RCC 7860 (cell line): ENCODE measurements around the gene CAMSAP1.

Source experiments
- DNase-seq: peaks from one replicate; pipeline ENCODE4 v3.0.0-alpha.2; 2015; ENCODE audit warnings: low spot score
- FAIRE-seq: peaks from 2 replicates; lab custom pipeline; 2012; peaks lifted over from hg19 to GRCh38; lab: Jason Lieb, UNC

Gene CAMSAP1

GRCh38 chr9:135817951-135818717, 89.2 kb downstream of the CAMSAP1 start:
- FAIRE-seq: no peak
- DNase-seq: no peak

GRCh38 chr9:135816651-135816970, 90.7 kb downstream of the CAMSAP1 start:
- FAIRE-seq: no peak

GRCh38 chr9:135815830-135816650, 91.3 kb downstream of the CAMSAP1 start:
- FAIRE-seq (no peak), DNase-seq (no peak)

More at GRCh38 chr9:135816651-135816970, 90.7 kb downstream of the CAMSAP1 start:
- no peak for DNase-seq

- DNase-seq: no peak
- no peak for FAIRE-seq
Observed at GRCh38 chr9:135815413-135815812, 91.9 kb downstream of the CAMSAP1 start.

GRCh38 chr9:135814421-135815095, 92.8 kb downstream of the CAMSAP1 start:
- DNase-seq (no peak), FAIRE-seq (no peak)

GRCh38 chr9:135813671-135814290, 93.6 kb downstream of the CAMSAP1 start:
- FAIRE-seq (no peak), DNase-seq (no peak)

GRCh38 chr9:135812961-135813360, 94.4 kb downstream of the CAMSAP1 start:
- no peak for DNase-seq
- FAIRE-seq: no peak

GRCh38 chr9:135811801-135812200, 95.5 kb downstream of the CAMSAP1 start:
- DNase-seq (no peak), FAIRE-seq (no peak)

- DNase-seq (no peak), FAIRE-seq (no peak)
Observed at GRCh38 chr9:135810806-135811575, 96.4 kb downstream of the CAMSAP1 start.

- FAIRE-seq: no peak
- DNase-seq: no peak
Observed at GRCh38 chr9:135809166-135809565, 98.2 kb downstream of the CAMSAP1 start.

- FAIRE-seq: no peak
- no peak for DNase-seq
Observed at GRCh38 chr9:135805422-135806022, 101.8 kb downstream of the CAMSAP1 start.

GRCh38 chr9:135804581-135805421, 102.5 kb downstream of the CAMSAP1 start:
- DNase-seq: no peak
- FAIRE-seq: no peak

GRCh38 chr9:135803441-135803840, 103.9 kb downstream of the CAMSAP1 start:
- no peak for FAIRE-seq
- DNase-seq: no peak

- DNase-seq: no peak
- FAIRE-seq: no peak
Observed at GRCh38 chr9:135802876-135803419, 104.4 kb downstream of the CAMSAP1 start.

- DNase-seq: no peak
- no peak for FAIRE-seq
Observed at GRCh38 chr9:135801070-135801469, 106.3 kb downstream of the CAMSAP1 start.

- FAIRE-seq (no peak), DNase-seq (no peak)
Observed at GRCh38 chr9:135799261-135799660, 108.1 kb downstream of the CAMSAP1 start.

- DNase-seq (no peak), FAIRE-seq (no peak)
Observed at GRCh38 chr9:135798263-135798585, 109.1 kb downstream of the CAMSAP1 start.

GRCh38 chr9:135797507-135798262, 109.7 kb downstream of the CAMSAP1 start:
- DNase-seq: no peak
- FAIRE-seq: no peak
